Measurements from ENCODE around the gene MTF2.

DNA sequence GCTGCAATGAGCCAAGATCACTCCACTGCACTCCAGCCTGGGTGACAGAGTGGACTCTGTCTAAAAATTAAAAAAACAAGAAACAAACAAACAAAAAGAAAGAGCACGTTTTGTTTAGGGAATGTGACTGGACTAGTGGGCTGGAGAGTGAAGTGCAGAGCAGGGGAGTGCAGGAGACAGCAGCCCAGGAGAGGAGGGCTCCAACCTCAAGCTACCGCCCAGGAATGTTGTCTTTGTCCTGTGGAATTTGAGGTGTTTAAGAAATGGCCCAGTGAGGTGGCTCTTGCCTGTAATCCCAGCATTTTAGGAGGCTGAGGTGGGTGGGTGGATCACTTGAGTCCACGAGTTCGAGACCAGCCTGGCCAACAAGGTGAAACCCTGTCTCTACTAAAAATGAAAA lies 42.4 kb upstream of the MTF2 start:
- TF ChIP-seq, protein P1, sequence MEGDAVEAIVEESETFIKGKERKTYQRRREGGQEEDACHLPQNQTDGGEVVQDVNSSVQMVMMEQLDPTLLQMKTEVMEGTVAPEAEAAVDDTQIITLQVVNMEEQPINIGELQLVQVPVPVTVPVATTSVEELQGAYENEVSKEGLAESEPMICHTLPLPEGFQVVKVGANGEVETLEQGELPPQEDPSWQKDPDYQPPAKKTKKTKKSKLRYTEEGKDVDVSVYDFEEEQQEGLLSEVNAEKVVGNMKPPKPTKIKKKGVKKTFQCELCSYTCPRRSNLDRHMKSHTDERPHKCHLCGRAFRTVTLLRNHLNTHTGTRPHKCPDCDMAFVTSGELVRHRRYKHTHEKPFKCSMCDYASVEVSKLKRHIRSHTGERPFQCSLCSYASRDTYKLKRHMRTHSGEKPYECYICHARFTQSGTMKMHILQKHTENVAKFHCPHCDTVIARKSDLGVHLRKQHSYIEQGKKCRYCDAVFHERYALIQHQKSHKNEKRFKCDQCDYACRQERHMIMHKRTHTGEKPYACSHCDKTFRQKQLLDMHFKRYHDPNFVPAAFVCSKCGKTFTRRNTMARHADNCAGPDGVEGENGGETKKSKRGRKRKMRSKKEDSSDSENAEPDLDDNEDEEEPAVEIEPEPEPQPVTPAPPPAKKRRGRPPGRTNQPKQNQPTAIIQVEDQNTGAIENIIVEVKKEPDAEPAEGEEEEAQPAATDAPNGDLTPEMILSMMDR (IDR thresholded peaks at IDR 0.05): no peak
- TF ChIP-seq POLR2A (IDR thresholded peaks at IDR 0.05): no peak

Measured in uterus (tissue), 2 donors.